MCF 10A (cell line): ENCODE data around the gene PSMD10. TPM values are rescaled to one million over a fixed set of nuclear protein-coding genes. Genes with fewer than 3 reads are reported as not detected.

Experiments used
- BruUV-seq: library from RNA; stranded (reverse); fragments of 400-500 nt; replicated peaks from 2 replicates; lab custom pipeline; 2021; lab: Mats Ljungman, UMichigan
- CTCF ChIA-PET: fragments of 300-600 bp; sonication (Branson Sonifier 250); formaldehyde crosslinking; extraction: SDS; loops from one replicate; lab custom pipeline; 2021; ENCODE audit warnings: antibody characterized with exemption, inconsistent platforms; lab: Yijun Ruan, JAX
- POLR2A ChIA-PET: fragments of 300-600, 350-650 bp; sonication (Branson Sonifier 250); formaldehyde crosslinking; extraction: SDS; loops from one replicate; lab custom pipeline; 2020; ENCODE audit warnings: antibody characterized with exemption, inconsistent platforms; lab: Yijun Ruan, JAX
- DNase-seq: peaks from one replicate; pipeline ENCODE4 v3.0.0-alpha.2; 2018; ENCODE audit not compliant: unreplicated experiment
- H3K27ac Mint-ChIP-seq: one replicate; pipeline ENCODE4 v1.8.0; 2022; ENCODE audit warnings: mild to moderate bottlenecking, low read depth, mixed read lengths; ENCODE audit not compliant: unreplicated experiment
- H3K27me3 Mint-ChIP-seq: one replicate; pipeline ENCODE4 v1.8.0; 2022; ENCODE audit warnings: mixed read lengths; ENCODE audit not compliant: insufficient read depth, unreplicated experiment
- H3K36me3 Mint-ChIP-seq: one replicate; pipeline ENCODE4 v1.8.0; 2022; ENCODE audit warnings: mild to moderate bottlenecking, moderate library complexity, mixed read lengths; ENCODE audit not compliant: insufficient read depth, unreplicated experiment
- H3K4me1 Mint-ChIP-seq: one replicate; pipeline ENCODE4 v1.8.0; 2022; ENCODE audit warnings: mixed read lengths; ENCODE audit not compliant: insufficient read depth, unreplicated experiment
- H3K4me3 Mint-ChIP-seq: one replicate; pipeline ENCODE4 v1.8.0; 2022; ENCODE audit warnings: mild to moderate bottlenecking, moderate library complexity, mixed read lengths; ENCODE audit not compliant: unreplicated experiment
- H3K9me3 Mint-ChIP-seq: one replicate; pipeline ENCODE4 v1.8.0; 2022; ENCODE audit warnings: mixed read lengths; ENCODE audit not compliant: unreplicated experiment
- intact Hi-C: fragments of 100-400 bp; cut with micrococcal nuclease; formaldehyde crosslinking; loops from 2 replicates; pipeline ENCODE4 v1.14.1; 2022
- total RNA-seq: library from RNA; stranded (reverse); gene quantifications from 2 replicates; pipeline ENCODE4 v1.2.3, GENCODE V29; 2022
- TF ChIP-seq, protein P1 (sequence below): fragments of 200-600 bp; IDR thresholded peaks from one replicate; pipeline ENCODE4 v1.8.0; 2022; ENCODE audit warnings: antibody characterized with exemption, mild to moderate bottlenecking; ENCODE audit not compliant: unreplicated experiment

Gene PSMD10
- total RNA-seq, 1 experiment from 2014 or later = 52.6 TPM

DNA sequence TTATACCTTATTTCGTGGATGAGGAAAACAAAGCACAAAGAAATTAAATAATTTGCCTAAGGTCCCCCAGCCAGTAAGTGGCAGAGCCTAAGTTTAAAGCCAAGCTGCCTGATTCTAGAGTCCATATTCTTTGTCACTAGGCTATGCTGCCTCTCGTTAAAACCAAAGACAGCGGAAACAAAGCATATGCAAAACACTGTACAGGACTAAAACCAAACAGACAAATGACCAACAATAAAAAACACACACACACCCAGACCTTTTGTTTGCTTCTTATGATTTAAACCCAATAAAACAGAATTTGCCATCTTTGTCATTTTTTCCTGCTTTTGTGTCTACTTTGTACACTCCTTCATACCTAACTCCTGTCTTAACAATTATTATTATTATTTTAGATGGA lies 56.6 kb downstream of the PSMD10 start:
- TF ChIP-seq, protein P1, sequence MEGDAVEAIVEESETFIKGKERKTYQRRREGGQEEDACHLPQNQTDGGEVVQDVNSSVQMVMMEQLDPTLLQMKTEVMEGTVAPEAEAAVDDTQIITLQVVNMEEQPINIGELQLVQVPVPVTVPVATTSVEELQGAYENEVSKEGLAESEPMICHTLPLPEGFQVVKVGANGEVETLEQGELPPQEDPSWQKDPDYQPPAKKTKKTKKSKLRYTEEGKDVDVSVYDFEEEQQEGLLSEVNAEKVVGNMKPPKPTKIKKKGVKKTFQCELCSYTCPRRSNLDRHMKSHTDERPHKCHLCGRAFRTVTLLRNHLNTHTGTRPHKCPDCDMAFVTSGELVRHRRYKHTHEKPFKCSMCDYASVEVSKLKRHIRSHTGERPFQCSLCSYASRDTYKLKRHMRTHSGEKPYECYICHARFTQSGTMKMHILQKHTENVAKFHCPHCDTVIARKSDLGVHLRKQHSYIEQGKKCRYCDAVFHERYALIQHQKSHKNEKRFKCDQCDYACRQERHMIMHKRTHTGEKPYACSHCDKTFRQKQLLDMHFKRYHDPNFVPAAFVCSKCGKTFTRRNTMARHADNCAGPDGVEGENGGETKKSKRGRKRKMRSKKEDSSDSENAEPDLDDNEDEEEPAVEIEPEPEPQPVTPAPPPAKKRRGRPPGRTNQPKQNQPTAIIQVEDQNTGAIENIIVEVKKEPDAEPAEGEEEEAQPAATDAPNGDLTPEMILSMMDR = no peak
- H3K9me3 Mint-ChIP-seq = no peaks in the 10 kb centered on the region
- no TSS peak for BruUV-seq
- intact Hi-C loops = no loop called here
- DNase-seq = no peak
- H3K4me3 Mint-ChIP-seq = no peak overlapping the region
- CTCF ChIA-PET = no interaction called here
- POLR2A ChIA-PET = no interaction called here
- H3K27ac Mint-ChIP-seq = no peak overlapping the region
- peaks cover 92% of the 10 kb centered on the region for H3K27me3 Mint-ChIP-seq
- H3K4me1 Mint-ChIP-seq = peaks cover 10% of the 10 kb centered on the region
- no peaks in the 10 kb centered on the region for H3K36me3 Mint-ChIP-seq

Other genes starting within 250 kb of the PSMD10 start
- gene TEX13B, start 109.2 kb downstream of the PSMD10 start, total RNA-seq = not detected in 2 replicates
- gene VSIG1, start 46.5 kb downstream of the PSMD10 start, total RNA-seq = 1.2 and 1.8 TPM in 2 replicates
- 7.3 and 11.7 TPM in 2 replicates for gene ATG4A, start 236 bp upstream of the PSMD10 start, total RNA-seq